ENCODE measurements around the gene FAU. TPM values are rescaled to one million over a fixed set of nuclear protein-coding genes. Genes with fewer than 3 reads are reported as not detected.

Gene FAU
- total and polyA plus RNA-seq, 9 of the 15 experiments (the other 6 are each of a cell fraction or from before 2014, with no cell fraction given), result 433 to 1,827 (median 942) TPM

GRCh38 chr11:65083834-65084597 is 37.9 kb downstream of the FAU start, which contains the start of the genes CDCA5 and ZFPL1 (continued):
- no peak for TF ChIP-seq MBD1 (CRISPR knock-in tag; IDR thresholded peaks at IDR 0.05)
- TF ChIP-seq ARID3A (IDR thresholded peaks at IDR 0.05; ENCODE audit: borderline replicate concordance, low read depth, low read length), result no peak
- TF ChIP-seq FOXA1 (IDR thresholded peaks at IDR 0.05; ENCODE audit: borderline replicate concordance), result no peak
- no peak for TF ChIP-seq ZNF316 (IDR thresholded peaks at IDR 0.05)
- 0 out of 2 replicates have a peak, but pooled peaks have one; percentile 55 for TF ChIP-seq ZNF212 (CRISPR knock-in tag; IDR thresholded peaks at IDR 0.05)
- no peak for TF ChIP-seq CBX8 (IDR thresholded peaks at IDR 0.05; ENCODE audit: borderline replicate concordance, extremely low read depth, low read depth, low read length, poor library complexity, severe bottlenecking)
- no peak for TF ChIP-seq MCM3 (IDR thresholded peaks at IDR 0.05)
- TF ChIP-seq ZNF436 (CRISPR knock-in tag; IDR thresholded peaks at IDR 0.05), result no peak
- peak; percentile 32; the same call in 1 of the 2 replicates for TF ChIP-seq TCF3 (CRISPR knock-in tag; IDR thresholded peaks at IDR 0.05)
- TF ChIP-seq EHMT2 (IDR thresholded peaks at IDR 0.05), result no peak
- no peak for TF ChIP-seq CAMTA2 (CRISPR knock-in tag; conservative IDR thresholded peaks at IDR 0.05)
- no peak for TF ChIP-seq ZNF197 (CRISPR knock-in tag; IDR thresholded peaks at IDR 0.05; ENCODE audit: low read depth)
- no peak for TF ChIP-seq TSHZ1 (CRISPR knock-in tag; IDR thresholded peaks at IDR 0.05)
- TF ChIP-seq ATF1 (CRISPR knock-in tag; IDR thresholded peaks at IDR 0.05), result peak; percentile 95
- TF ChIP-seq ATF1 (tag; IDR thresholded peaks at IDR 0.05), result peak; percentile 99
- TF ChIP-seq THRA (IDR thresholded peaks at IDR 0.05), result no peak
- peak; percentile 81 for TF ChIP-seq SMAD1 (IDR thresholded peaks at IDR 0.05; ENCODE audit: low read depth, low read length, partially characterized antibody)
- TF ChIP-seq PYGO2 (tag; IDR thresholded peaks at IDR 0.05), result no peak
- TF ChIP-seq MAFF (IDR thresholded peaks at IDR 0.05; ENCODE audit: low read length), result no peak
